GM19455 (cell line): ENCODE data around the gene XPO5.
"Not testable (repeated sequence)": the region's sequence is repeated elsewhere in the genome, so short reads cannot be mapped to it uniquely, and the experiment has no call there.

ENCODE experiments used
- ATAC-seq: cut with Tn5 transposase; IDR thresholded peaks from one replicate; pipeline ENCODE4 v1.9.1; 2021; ENCODE audit not compliant: unreplicated experiment

The XPO5 gene

GRCh38 chr6:43575772-43576551 is at the start of gene XPO5, which contains the start of gene POLH:
Gene XPO5 (minus strand): TSS chr6:43576038. CDS start chr6:43575864, 174 bp downstream.
Gene POLH (plus strand): TSS chr6:43576185. CDS start chr6:43582320, 6,135 bp downstream.
- ATAC-seq = peak; percentile 83

GRCh38 chr6:43625393-43625992 is 49.7 kb upstream of the XPO5 start:
- ATAC-seq = no peak

- no peak for ATAC-seq
Observed at GRCh38 chr6:43624786-43625288, 49.0 kb upstream of the XPO5 start.

GRCh38 chr6:43623880-43624785 is 48.3 kb upstream of the XPO5 start:
- ATAC-seq = no peak

- ATAC-seq = no peak
Observed at GRCh38 chr6:43622541-43622940, 46.7 kb upstream of the XPO5 start.

- no peak for ATAC-seq
Observed at GRCh38 chr6:43621836-43622180, 46.0 kb upstream of the XPO5 start.

GRCh38 chr6:43621078-43621835 is 45.4 kb upstream of the XPO5 start:
- ATAC-seq = no peak

- ATAC-seq = no peak
Observed at GRCh38 chr6:43616725-43617472, 41.1 kb upstream of the XPO5 start.

- ATAC-seq = no peak
Observed at GRCh38 chr6:43614396-43614730, 38.5 kb upstream of the XPO5 start.

GRCh38 chr6:43613721-43614395 is 38.0 kb upstream of the XPO5 start:
- ATAC-seq = no peak

- ATAC-seq = no peak
Observed at GRCh38 chr6:43610431-43610830, 34.6 kb upstream of the XPO5 start.

GRCh38 chr6:43609402-43609801 is 33.6 kb upstream of the XPO5 start:
- no peak for ATAC-seq

- ATAC-seq = no peak
Observed at GRCh38 chr6:43608807-43609206, 33.0 kb upstream of the XPO5 start.

- ATAC-seq = no peak
Observed at GRCh38 chr6:43608310-43608763, 32.5 kb upstream of the XPO5 start.

- ATAC-seq = no peak
Observed at GRCh38 chr6:43606019-43606418, 30.2 kb upstream of the XPO5 start.

- no peak for ATAC-seq
Observed at GRCh38 chr6:43604174-43604573, 28.3 kb upstream of the XPO5 start.

GRCh38 chr6:43600595-43600994 is 24.8 kb upstream of the XPO5 start:
- no peak for ATAC-seq

GRCh38 chr6:43593938-43594337 is 18.1 kb upstream of the XPO5 start:
- ATAC-seq = no peak

- ATAC-seq = not testable (repeated sequence)
Observed at GRCh38 chr6:43589564-43589963, 13.7 kb upstream of the XPO5 start.
